ENCODE measurements around the gene MRGPRX2. TPM values are rescaled to one million over a fixed set of nuclear protein-coding genes. Genes with fewer than 3 reads are reported as not detected.

The MRGPRX2 gene
- polyA plus RNA-seq, 4 donors: not detected

DNA sequence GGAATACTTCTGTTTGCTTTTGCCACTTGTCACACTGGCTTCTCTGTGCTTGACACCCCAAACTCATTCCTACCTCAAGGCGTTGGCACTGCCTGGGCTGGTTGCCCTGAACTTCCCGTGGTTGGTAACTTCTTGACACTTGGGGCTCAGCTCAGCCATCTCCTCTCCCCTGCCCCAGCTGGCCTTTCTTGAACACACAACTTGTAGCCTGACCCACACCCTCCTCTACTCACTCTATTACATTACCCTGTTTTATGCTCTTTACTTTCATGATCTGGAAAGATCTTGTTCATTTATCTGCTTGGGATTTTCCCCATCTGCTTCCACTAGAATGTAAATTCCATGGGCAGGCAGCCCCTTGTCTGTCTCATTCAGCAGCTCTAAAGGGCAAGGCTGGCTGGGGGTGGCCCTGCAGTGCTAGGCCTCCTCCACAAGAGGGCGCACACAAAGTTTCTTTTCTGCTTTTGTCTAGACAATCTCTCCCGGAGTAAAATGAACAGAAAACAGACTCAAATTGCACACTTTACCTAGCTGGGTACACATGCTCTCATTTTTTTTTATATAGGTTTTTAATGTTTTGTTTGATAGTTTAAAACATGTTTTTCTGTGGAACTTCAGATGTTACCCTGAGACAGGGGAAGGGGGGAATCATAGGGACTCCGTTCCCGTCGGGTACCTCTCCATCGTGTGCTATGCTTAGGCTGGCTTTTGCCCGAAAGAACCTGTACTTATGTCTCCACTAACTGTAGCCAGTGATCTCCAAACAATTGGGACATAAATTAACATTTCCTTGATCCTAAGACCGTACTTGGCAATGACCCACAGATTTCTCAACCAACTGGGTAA, 16.4 kb upstream of the MRGPRX2 start:
- DNase-seq (ENCODE audit: low read depth in 4 of 4, low spot score in 3 of 4): peak in 3 of 4 donors; percentile 35 to 48 (median 47)

DNA sequence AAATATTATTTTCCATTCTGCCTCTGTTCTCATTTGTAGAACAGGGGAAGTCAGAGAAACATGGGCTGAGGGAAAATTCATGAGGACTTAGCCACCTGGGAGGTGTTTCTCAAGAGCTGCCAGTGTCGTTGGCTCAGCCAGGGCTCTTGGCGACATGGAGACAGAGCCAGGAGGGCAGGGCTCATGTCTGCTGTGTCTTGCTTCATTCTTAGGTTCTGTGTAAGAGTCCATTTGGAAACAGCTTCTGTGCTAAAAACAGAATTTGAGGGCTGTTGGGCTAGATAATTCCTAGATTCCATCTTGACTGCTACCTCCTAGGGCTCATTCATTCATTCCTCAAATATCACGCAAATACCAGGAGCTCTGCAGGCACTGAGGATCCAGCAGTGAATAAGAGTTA, 15.1 kb upstream of the MRGPRX2 start:
- no peak for DNase-seq (ENCODE audit: low read depth in 4 of 4, low spot score in 3 of 4)

DNA sequence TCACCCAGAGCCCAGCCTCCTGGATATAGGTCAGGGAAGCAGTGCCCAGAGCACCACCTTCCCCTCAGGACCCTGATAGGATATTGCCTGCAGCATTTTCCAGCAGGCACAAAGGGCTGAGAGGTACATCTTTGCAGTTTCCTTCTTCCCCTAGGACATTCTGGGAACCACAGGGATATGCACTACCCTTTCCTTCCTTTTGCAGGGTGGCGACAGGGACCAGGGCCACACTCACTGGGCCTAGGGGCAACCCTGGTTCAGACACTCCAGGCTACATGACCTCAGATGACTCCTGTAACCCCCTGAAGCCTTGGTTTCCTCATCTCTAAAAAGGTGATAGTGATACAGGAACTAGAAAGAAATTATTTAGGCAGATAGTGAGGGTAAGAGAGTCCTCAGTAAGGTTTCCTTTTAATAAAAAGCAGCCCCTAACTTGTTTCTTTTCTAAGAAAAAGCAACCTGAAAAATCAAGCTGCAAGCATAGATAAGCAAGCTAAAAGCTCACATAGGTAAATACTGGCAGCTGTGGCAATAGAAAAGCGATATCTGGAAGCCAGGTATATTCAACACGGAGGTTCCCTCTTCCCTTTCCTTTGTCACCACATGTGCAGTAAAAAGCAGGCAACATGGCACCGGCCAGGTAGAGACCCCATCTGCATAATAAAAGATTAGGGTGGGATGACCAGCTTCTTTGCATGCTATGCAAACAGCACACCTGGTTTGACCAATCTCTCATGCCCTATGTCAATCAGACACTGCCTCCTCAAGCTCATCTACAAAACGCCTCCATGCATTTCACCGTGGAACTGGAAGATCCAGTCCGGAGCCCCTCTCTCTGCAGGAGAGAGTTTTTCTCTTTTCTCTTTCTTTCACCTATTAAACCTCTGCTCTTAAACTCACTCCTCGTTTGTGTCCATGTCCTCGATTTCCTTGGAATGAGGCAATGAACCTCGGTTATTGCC, 13.2 kb upstream of the MRGPRX2 start:
- DNase-seq (ENCODE audit: low read depth in 4 of 4, low spot score in 3 of 4): no peak

DNA sequence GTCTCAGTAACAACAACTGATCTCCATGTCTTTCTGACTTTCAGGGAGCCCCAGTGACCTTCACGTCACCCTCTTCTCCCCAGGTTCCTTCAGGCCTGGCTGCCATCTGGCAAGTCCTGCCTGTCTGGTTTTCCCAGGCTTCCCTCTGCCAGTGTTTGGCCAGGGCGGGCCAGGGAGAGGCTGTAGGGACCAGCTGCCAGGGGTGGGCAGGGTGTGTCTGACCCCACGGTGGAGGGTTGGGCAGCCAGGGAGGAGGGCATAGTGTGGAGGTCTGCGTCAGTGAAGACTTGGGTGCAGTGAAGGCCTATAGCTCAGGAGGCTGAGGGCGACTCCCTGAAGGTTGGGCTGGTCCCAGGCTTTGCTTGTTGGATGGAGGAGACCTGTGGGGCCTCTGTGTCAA, 11.9 kb upstream of the MRGPRX2 start:
- no peak for DNase-seq (ENCODE audit: low read depth in 4 of 4, low spot score in 3 of 4)

DNA sequence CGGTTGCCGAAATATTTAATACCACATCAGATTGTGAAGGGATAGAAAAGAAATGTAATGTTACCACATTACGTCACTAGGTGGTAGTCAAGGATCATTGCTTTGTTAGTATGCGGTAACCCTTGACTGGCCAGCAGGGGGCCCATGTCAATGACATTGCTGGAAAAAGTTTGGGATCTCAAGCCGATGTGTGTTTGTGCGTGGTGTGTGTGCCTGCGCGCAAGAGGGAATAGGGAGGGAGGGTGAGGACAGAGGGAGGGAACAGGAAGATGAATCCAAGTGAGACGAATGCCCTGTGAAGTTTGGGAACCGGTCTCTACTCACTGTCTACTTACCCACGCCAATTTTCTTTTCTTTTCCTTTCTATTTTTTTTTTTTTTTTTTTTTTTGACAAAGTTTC, 10.7 kb upstream of the MRGPRX2 start:
- DNase-seq (ENCODE audit: low read depth in 4 of 4, low spot score in 3 of 4): peak; percentile 57 to 71 (median 66)

DNA sequence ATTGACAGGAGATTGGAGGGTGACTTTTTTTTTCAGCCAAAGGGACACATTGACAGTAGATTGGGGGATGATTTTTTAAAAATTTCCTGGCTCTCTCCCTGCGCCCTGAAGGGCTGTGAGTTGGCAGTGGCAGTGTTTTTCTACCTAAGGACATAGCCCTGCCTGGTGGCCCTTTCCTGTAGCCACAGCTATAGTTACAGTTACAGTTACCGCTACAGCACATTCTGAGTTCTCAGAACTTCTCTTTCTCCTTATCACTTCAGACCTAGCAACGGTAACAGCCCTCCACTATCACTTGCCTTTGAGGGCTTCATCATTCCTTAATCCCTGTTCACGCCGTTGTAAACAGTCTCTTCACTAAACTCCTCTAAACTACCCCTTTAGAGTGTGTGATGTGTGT, 684 bp downstream of the MRGPRX2 start:
- DNase-seq (ENCODE audit: low read depth in 4 of 4, low spot score in 3 of 4): no peak

DNA sequence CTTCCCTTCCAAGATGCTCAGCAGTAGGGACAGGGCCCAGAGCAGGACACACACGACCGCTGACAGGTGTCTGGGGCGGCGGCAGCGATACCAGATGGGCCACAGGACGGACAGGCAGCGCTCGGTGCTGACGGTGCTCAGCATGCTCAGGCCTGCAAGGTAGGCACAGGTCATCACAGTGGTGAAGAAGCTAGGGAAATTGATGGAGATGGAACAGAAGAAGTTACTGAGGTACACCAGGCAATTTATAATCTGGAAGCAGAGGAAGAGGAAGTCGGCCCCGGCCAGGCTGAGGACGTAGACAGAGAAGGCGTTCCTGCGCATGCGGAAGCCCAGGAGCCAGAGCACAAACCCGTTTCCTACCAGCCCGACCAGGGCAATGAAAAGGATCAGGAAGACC, 4.6 kb downstream of the MRGPRX2 start:
- no peak for DNase-seq (ENCODE audit: low read depth in 4 of 4, low spot score in 3 of 4)

- no peak for DNase-seq (ENCODE audit: low read depth in 4 of 4, low spot score in 3 of 4)
Observed at GRCh38 chr11:19055016-19055415, 5.5 kb downstream of the MRGPRX2 start.

DNA sequence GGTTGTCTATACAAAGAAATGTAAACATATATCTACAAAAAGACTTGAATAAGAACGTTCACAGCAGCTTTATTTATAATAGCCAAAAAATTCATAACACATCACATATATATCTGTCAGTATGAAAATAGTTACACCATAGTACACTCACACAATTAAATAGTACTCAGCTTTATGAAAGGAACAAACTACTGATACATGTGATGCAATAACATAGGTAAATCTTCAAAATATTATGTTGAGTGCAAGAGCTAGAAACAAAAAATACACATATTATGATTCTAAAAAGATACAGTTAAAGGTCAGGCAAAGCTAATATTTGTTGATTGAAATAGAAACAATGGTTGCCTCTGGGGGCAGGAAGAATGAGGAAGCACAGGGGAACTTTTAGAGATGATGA, 6.6 kb downstream of the MRGPRX2 start:
- no peak for DNase-seq (ENCODE audit: low read depth in 4 of 4, low spot score in 3 of 4)

DNA sequence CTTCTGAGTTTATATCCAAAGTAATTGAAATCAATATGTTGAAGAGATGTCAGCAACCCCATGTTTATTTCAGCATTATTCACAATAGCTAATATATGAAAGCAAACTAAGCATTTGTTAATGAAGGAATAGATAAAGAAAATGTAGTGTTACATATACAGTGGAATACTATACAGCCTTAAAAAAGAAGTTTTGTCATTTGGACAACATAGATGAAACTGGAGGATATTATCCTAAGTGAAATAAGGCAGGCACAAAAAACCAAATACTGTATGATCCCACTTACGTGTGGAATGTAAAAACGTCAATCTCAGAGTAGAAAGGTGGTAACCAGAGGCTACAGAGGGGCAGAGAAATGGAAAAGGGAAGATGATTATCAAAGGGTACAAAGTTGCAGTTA, 10.2 kb downstream of the MRGPRX2 start:
- no peak for DNase-seq (ENCODE audit: low read depth in 4 of 4, low spot score in 3 of 4)

- no peak for DNase-seq (ENCODE audit: low read depth in 4 of 4, low spot score in 3 of 4)
Observed at GRCh38 chr11:19049351-19049750, 11.2 kb downstream of the MRGPRX2 start.

DNA sequence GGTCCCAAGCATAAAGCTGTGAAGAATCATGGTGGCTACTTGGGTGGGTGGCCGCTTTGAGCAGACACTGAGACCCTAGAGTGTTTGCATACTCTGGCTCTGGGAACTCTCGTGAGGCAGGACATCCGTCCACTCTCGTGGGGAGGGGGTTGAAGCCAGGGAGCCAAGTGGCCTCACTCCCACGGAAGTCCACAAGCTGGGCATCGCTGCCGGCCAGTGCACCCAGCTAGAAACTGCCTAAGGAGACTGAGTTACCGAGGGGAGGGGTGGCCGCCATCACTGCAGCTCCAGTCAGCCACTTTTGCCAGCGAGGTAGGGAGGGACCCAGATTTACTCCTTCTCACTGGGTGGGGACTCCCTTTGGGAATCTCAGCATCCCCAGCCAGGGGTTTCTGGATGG, 20.5 kb downstream of the MRGPRX2 start:
- DNase-seq (ENCODE audit: low read depth in 4 of 4, low spot score in 3 of 4): no peak

DNA sequence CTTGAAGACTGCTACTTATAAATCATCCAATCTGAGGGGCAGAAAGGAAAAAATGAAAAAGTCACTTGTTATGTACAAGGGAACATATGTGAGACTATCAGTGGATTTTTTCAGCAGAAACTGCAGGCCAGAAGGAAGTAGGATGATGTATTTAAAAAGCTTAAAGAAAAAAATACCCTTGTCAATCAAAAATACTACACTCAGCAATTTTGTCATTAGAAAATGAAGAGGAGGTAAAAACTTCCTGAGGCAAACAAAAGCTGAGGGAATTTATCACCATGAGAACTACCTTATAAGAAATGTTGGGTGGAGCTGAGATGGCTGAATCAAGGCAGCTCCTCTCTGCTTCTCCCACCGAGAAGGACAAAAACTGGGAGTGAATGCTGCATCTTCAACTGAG, 21.1 kb downstream of the MRGPRX2 start:
- no peak for DNase-seq (ENCODE audit: low read depth in 4 of 4, low spot score in 3 of 4)

DNA sequence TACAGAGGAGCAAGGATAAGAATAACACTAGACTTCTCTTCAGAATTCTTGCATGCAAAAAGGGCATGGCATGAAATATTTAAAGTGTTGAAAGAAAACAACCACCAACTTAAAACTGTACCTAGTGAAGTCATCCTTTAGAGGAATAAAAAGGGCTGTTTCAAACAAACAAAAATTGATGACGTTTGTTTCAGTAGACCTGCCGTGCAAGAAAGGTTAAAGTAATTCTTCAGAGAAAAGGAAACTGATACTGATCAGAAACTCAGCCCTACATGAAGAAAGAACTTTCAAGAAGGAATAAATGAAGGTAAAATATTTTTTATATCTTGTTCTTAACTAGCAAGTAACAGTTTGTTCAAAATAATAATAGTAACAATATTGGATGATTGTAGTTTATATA, 27.5 kb downstream of the MRGPRX2 start:
- no peak for DNase-seq (ENCODE audit: low read depth in 4 of 4, low spot score in 3 of 4)

DNA sequence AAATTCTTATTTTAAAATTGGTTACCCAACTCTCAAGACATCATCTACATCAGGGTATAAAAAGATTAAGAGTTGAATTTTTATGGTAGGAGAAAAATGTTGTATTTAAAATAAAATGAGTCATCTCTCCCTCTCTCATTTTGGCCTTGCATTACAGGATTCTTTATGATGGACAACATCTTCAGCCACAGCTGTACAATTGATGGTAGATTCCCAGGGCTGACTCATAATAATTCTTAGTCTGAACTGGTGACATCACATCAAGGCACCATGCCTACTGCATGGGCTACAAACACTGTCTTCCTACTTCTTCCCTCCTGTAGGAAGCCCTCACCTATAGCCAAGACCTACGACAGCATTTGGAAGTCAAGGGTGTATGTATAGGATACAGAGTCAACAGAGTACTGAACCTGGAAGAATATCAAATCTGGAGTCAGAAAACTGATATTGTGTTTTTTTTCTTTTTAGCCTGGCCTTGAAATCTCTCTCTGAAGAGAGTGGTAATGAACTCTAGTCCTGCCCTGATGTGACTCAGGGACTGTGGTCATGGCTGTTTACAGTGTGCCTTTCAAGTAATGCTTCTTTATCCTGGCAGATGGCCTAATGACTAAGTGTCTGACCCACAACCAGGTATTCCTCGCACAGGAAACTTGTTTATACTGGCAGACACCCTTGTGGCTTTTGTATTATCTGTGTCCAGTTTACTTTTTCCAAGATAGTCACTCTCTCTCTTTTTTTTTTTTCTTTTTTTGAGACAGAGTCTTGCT, 32.5 kb downstream of the MRGPRX2 start:
- no peak for DNase-seq (ENCODE audit: low read depth in 4 of 4, low spot score in 3 of 4)

DNA sequence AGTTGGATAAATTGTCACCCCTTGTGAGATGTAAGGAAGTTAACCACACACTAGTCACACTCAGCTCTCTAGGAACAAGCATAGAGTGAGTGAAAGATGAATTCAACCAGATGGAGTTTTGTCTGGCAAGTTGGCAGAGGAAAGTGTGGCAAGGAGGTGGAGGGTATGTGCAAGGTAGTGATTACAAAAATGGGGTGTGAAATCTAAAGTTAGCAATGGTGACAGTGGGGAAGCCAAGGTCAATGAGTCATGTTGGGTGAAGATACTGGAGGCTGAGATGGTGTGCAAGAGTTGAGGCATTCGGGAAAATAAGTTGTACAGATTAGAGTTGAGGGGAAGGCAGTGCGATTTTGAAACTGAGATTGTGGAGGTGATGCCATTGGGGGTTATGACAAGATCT, 33.7 kb downstream of the MRGPRX2 start:
- DNase-seq (ENCODE audit: low read depth in 4 of 4, low spot score in 3 of 4): no peak

DNA sequence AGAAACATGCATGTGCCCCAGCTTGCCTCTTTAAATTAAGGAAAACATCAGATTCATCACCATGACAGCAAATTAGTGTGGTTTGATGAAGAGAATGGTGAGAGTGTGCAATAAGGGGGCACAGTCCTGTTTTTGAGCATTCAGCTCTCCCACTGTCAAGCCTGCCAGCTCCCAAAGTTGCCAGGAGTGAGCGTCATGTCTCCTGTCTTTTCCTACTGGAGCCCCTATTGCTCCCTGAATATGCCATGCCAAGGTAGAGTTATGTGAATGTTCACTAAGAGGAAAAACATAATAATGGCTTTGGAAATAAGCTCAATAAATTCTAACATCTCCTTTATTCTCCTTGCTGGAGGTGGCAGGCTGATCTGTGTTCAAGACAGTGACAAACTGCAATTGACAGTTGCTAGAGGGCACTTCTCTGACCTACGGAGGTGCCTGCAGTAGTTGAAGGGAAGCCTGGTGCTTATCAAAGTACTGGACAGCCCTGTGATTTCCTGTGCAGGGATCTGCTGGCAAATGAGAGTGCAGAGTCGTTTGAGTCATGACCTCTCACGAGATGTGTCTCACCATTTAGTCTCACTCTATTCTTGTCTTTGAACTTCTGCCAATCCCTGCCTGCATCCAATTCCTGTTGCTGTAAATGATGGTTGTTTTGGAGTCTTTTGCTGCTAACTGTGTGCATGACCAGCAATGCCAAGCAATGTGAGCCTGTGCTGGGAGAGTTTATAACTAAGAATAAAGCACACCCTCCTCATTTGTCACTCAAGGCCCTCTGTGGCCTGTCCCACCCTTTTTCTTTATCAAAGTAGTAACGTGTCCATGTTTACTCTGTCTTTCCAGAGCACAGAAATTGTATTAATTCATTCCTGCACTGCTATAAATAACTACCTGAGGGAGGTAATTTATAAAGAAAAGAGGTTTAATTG, 34.8 kb downstream of the MRGPRX2 start:
- peak in 1 of 4 donors; percentile 11 for DNase-seq (ENCODE audit: low read depth in 4 of 4, low spot score in 3 of 4)

GRCh38 chr11:19020831-19021230, 39.7 kb downstream of the MRGPRX2 start:
- no peak for DNase-seq (ENCODE audit: low read depth in 4 of 4, low spot score in 3 of 4)

DNA sequence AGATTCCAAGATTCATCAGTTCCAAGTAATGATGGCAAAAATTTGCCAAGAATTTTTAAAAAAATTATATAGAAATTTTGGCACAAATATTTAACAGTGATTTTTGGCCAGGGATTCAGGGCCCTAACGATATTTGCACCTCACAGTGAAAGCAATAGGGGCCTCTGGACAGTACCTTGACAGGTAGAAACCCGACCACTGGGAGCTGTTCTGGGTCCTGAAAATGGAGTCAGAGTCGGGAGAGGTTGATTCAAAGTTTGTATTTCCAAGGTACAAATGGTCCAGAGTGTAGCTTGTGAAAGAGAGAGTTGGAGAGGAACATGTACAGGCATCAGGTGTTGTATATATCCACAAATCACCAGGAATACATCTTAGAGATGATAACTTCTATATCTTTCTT, 41.6 kb downstream of the MRGPRX2 start:
- peak in 1 of 4 donors; percentile 16 for DNase-seq (ENCODE audit: low read depth in 4 of 4, low spot score in 3 of 4)
